ENCODE measurements around the gene GAB3.

DNA sequence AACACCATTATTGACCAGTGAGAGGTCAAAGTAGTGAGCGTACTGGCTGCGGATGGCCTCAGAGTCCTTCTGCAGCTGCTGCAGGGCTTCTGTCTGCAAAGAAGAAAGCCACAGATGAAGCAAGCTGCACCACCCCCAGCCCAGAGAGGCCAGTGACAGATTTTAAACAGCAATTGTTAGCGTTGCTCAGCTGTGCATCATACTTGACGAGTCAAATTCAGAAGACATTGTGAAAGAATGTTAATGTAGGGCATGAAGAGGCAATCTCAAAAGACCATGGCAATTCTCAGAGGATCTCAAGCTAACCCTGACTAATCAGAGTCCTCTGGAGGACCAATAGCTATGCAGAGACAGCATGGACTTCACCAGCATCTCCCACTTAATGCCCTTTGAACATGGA, 28.4 kb upstream of the GAB3 start:
- no peak for TF ChIP-seq EZH2 (IDR thresholded peaks at IDR 0.05; ENCODE audit: insufficient read depth, low read length)
- TF ChIP-seq CTCF (IDR thresholded peaks at IDR 0.05; ENCODE audit: insufficient read depth, low read depth, low read length), result no peak

Measured in astrocyte (in vitro differentiated cells and primary cell).